DMS153 (cell line): ENCODE measurements around the gene SH3BP4.

Experiments used
- DNase-seq: peaks from one replicate; lab custom pipeline; 2025; lab: John Stamatoyannopoulos, UW

The SH3BP4 gene

DNA sequence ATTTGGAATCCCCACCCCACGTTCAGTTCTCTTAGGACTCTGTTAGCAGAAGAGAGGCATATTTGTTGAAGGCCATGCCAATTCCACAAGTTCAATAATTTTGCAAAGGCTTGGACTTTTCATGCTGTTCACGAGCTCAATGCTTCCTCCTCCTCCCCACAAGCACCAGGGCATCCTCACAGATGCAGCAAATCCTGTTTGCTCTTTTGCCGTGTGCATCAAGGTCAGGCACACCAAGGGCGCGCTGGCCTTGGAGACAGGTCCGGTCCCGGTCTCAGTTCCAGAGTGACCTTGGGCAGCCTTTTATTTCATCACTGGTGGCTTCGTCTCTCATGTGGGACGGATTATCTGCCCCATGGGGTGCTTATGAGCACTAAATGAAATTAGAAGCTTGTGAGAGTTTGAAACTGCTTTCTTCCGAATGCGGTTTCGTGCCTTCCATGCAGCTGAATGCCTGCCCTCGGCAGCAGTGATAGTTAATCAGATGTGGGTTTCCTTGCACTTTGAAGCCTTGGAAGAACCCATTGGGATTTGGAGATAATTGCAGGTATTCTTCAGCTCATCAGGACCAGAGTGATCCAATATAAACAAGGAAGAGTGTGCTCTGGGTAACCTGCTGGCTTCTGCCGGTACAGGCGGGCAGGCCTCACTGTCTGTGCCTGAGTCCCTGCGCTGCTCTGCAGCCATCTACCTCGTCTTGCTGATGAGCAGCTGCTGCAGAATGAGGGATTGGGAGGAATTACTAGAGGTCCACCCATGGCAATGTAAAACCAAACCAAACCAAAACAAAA lies 140.8 kb downstream of the SH3BP4 start:
- DNase-seq: no peak

DNA sequence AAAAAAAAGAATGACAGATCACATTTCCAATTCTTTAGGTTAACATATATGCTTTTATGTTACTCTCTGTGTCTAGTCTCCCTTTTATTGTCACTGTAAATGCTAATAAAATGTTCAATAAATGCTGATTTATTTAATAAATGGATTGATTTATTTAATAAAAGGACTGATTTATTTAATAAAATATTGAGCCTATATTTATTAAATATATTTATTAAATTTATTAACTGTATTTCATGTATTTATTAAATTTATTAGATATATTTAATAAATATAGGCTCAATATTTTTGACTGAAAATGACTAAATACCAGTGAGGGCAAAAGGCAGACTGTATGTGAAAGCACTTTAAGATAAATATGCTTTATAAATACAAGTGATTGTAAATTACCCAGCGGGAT lies 142.6 kb downstream of the SH3BP4 start:
- DNase-seq: no peak

- DNase-seq: no peak
Observed at GRCh38 chr2:235095569-235095968, 143.8 kb downstream of the SH3BP4 start.

DNA sequence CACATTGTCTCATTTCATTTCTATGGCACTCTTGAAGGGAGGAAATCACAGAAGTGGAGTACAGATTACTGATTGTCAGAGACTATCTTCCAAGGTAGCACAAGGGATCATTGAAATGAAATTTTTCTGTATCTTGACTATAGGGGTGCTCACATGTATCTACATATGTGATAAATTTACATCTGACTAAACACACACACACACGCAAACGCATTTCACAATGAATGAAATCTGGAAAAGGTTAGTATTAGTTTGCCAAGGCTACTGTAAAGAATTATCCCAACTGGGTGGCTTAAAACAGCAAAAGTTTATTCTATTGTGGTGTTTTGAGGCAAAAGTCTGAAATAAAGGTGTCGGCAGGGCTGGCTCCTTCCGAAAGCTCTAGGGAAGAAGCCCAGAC lies 144.6 kb downstream of the SH3BP4 start:
- no peak for DNase-seq

- DNase-seq: no peak
Observed at GRCh38 chr2:235097196-235097595, 145.4 kb downstream of the SH3BP4 start.

DNA sequence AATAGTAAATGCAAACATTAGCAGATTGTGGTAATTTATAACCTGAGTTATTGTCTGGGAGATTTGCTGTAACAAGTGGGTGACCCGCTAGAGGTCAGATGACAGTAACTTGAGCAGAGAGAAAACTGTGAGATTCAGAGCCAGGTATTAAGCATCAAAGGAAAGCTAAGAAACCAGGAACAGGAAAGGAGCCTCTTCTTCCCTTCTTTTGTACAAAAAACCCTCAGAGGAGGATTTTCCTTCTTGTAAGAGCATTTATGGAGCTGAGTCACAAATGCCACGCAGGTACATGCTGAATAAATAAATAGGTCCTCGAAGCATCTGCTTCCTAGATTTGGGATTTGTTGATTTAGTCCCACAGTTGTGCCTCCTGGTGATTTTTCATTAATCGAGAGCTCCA lies 146.5 kb downstream of the SH3BP4 start:
- DNase-seq: peak; percentile 73

GRCh38 chr2:235098736-235099494 lies 147.1 kb downstream of the SH3BP4 start:
- DNase-seq: no peak

DNA sequence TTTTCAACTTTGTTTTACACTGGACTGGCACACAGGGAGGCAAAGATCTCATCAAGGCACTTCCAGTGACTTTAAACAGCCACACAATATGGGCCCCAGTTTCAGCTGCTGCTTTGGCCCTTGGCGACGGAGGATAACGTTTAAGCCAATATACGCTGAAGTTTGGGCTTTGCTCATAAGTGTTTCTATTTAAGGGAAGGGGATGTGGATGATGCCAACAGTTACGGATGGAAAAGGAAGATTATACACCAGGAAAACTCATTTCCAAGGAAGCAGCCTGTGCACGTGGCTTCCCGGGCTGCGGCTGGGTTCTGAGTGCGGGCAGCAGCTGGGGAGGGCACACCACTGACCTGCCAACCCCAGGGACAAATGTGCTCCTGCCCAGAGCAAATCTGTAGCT lies 151.1 kb downstream of the SH3BP4 start:
- no peak for DNase-seq
